OCI-LY1 (cell line): ENCODE results near the gene CDC34.

Source experiments
- CTCF ChIP-seq: fragments of 200-600 bp; sonication (generic), shearing (Covaris generic); IDR thresholded peaks from 2 replicates; pipeline ENCODE4 v1.5.1; 2017; ENCODE audit warnings: mild to moderate bottlenecking, antibody characterized with exemption, low read length, moderate library complexity, mixed read lengths
- EZH2 ChIP-seq: fragments of 200-600 bp; sonication (generic), shearing (Covaris generic); IDR thresholded peaks from 2 replicates; pipeline ENCODE4 v1.8.0; 2017; ENCODE audit warnings: borderline replicate concordance, mixed run types, mild to moderate bottlenecking, antibody characterized with exemption, low read length, moderate library complexity, mixed read lengths

DNA sequence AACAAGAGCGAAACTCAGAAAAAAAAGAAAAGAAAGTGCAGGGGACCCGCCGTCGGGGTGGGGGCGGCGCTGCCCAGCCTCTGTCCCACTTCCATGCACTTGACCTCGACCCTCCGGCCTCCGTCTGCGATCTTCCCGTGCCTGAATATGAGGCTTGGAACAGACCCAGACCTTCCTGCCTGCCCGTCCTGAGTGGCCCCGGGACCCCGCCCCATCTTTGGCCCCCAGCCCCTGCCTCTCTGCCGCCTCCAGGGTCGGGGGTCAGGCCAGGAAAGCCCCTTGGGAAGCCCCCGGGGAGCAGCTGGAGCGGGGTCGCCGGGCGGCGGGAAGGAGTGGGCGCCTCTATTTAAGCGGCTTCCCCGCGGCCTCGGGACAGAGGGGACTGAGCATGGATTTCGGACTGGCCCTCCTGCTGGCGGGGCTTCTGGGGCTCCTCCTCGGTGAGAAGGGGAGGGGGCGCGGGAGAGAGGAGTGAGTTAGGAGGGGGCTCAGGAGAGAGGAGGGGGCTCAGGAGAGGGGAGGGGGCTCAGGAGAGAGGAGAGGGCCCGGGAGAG, 35.4 kb upstream of the CDC34 start, which contains the start of gene MADCAM1:
- no peak for TF ChIP-seq CTCF
- no peak for TF ChIP-seq EZH2
